Measurements from ENCODE around the gene RIIAD1. TPM values are rescaled to one million over a fixed set of nuclear protein-coding genes. Genes with fewer than 3 reads are reported as not detected.
"Not testable (repeated sequence)": the region's sequence is repeated elsewhere in the genome, so short reads cannot be mapped to it uniquely, and the experiment has no call there.

RIIAD1 gene, protein sequence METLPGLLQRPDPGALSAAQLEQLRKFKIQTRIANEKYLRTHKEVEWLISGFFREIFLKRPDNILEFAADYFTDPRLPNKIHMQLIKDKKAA
- total RNA-seq: not detected

DNA sequence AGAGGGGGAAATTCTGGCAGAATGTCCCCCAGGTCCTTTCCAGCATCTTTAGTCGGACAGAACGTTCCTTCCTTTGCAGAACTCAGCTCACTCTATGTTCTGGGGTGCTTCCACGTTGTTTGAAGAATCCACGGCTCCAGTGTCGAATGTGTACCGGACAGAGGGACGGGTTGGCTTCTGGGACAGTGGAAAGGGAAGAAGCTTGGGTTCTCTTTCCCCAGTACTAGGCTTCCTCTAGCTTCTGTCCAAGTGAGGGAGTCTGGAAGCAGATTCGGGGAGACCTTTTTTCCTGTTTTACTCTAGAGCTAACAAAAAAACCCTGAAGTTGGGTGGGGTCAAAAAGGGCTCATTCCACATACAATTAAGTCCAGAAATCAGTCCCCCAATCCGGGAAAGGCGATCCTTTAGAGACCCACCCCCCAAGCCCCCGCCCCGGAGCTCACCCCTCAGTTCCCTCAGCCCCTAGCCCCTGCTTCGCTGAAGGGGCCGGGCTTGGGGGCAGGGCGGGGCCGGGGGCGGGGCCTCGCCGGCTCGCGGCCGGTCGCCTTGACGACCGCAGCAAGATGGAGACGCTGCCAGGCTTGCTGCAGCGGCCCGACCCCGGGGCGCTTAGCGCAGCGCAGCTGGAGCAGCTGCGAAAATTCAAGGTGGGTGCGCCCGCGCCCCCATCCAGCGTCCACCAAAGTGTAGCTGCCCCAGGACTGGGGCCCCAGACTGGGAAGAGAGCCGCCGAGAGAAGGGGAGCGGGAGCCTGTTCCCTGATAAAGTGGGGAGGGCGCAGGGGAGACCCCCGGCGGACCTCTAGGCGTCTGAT lies at the start of gene RIIAD1:
Gene RIIAD1 (plus strand): TSS at position 549 of the 814 bp plus-strand sequence. CDS start 15 bp downstream, at position 564.
- TF ChIP-seq POLR2A (IDR thresholded peaks at IDR 0.05): no peak
- TF ChIP-seq, protein P1, sequence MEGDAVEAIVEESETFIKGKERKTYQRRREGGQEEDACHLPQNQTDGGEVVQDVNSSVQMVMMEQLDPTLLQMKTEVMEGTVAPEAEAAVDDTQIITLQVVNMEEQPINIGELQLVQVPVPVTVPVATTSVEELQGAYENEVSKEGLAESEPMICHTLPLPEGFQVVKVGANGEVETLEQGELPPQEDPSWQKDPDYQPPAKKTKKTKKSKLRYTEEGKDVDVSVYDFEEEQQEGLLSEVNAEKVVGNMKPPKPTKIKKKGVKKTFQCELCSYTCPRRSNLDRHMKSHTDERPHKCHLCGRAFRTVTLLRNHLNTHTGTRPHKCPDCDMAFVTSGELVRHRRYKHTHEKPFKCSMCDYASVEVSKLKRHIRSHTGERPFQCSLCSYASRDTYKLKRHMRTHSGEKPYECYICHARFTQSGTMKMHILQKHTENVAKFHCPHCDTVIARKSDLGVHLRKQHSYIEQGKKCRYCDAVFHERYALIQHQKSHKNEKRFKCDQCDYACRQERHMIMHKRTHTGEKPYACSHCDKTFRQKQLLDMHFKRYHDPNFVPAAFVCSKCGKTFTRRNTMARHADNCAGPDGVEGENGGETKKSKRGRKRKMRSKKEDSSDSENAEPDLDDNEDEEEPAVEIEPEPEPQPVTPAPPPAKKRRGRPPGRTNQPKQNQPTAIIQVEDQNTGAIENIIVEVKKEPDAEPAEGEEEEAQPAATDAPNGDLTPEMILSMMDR (IDR thresholded peaks at IDR 0.05): no peak
- Histone ChIP-seq H3K4me3 (replicated peaks in 1 of 3) (peak within 1 kb of the TSS in 1 of 3 donors; percentile 25), H3K27me3 (peaks cover 7% of the 10 kb centered on the region), H3K36me3 (no peaks in the 10 kb centered on the region), H3K4me1 (peaks cover 6 to 29% of the 10 kb centered on the region in 2 donors), H3K27ac (peak within 1 kb of the TSS in 1 of 3 donors; percentile 15), H3K9me3 (no peaks in the 10 kb centered on the region)
- no peak for DNase-seq
- 14 to 28% methylated on average over 10 to 19 of the region's 44 CpGs for WGBS, 2 donors
- intact Hi-C loops (cut with DNase I): no loop called here

GRCh38 chr1:151673407-151673806 lies 47.9 kb upstream of the RIIAD1 start:
- no peaks in the 10 kb centered on the region for H3K9me3 ChIP-seq
- H3K27ac ChIP-seq: no peak overlapping the region
- no peaks in the 10 kb centered on the region for H3K27me3 ChIP-seq
- H3K4me3 ChIP-seq (replicated peaks in 1 of 3): no peak overlapping the region
- WGBS, 2 donors: 85 to 87% methylated on average over 1 of the region's 1 CpG
- no peak for DNase-seq
- TF ChIP-seq POLR2A (IDR thresholded peaks at IDR 0.05): no peak
- TF ChIP-seq, protein P1 (IDR thresholded peaks at IDR 0.05): no peak
- intact Hi-C loops (cut with DNase I): no loop called here
- H3K4me1 ChIP-seq: no peaks in the 10 kb centered on the region
- H3K36me3 ChIP-seq: no peaks in the 10 kb centered on the region

DNA sequence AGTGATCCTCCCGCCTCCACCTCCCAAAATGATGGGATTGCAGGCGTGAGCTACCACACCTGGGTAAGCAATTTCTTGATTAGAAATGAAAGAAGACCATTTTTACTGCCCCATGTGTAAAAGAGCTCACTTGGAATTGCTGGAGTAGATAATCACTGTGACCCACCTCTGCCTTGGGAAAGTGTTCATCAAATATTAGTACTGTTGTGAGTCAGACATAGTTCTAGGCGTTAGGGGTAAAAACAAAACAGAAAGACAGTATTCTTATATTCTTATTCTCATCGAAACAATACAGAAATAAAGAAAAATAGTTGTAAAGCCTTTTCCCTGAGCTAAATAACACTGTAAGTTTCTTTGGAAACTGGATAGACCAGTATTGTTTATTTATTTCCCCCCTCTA lies 40.9 kb upstream of the RIIAD1 start:
- intact Hi-C loops (cut with DNase I): no loop called here
- DNase-seq: no peak
- 72 to 93% methylated on average over 4 of the region's 4 CpGs for WGBS, 2 donors
- Histone ChIP-seq H3K36me3 (no peaks in the 10 kb centered on the region), H3K27ac (no peak overlapping the region), H3K4me3 (replicated peaks in 1 of 3) (no peak overlapping the region), H3K4me1 (no peaks in the 10 kb centered on the region), H3K9me3 (no peaks in the 10 kb centered on the region), H3K27me3 (no peaks in the 10 kb centered on the region)
- TF ChIP-seq POLR2A (IDR thresholded peaks at IDR 0.05): no peak
- TF ChIP-seq, protein P1 (IDR thresholded peaks at IDR 0.05): no peak

GRCh38 chr1:151680826-151681225 lies 40.5 kb upstream of the RIIAD1 start:
- Histone ChIP-seq H3K9me3 (no peaks in the 10 kb centered on the region), H3K4me3 (replicated peaks in 1 of 3) (no peak overlapping the region), H3K4me1 (no peaks in the 10 kb centered on the region), H3K27ac (no peak overlapping the region), H3K36me3 (no peaks in the 10 kb centered on the region), H3K27me3 (no peaks in the 10 kb centered on the region)
- intact Hi-C loops (cut with DNase I): no loop called here
- TF ChIP-seq POLR2A (IDR thresholded peaks at IDR 0.05): no peak
- TF ChIP-seq, protein P1 (IDR thresholded peaks at IDR 0.05): no peak
- WGBS, 2 donors: 69 to 75% methylated on average over 3 of the region's 3 CpGs
- DNase-seq: no peak

DNA sequence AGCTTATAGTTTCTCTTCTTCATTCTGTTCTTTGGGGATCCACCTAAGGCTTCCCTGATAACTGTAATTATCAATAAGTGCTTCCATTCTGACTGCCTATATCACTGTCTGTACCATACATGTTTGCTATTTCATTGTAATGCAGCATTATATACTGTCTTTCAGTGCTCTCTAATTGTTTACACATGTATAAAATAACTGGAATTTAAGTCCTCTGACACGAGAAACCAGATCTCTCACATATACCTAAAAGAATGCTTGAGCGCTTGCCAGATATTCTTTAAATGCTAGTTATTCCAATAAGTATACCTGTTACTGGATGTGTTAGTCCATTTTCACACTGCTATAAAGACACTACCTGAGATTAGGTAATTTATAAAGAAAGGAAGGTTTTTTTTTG lies 39.4 kb upstream of the RIIAD1 start:
- intact Hi-C loops (cut with DNase I): no loop called here
- 93 to 97% methylated on average over 2 of the region's 2 CpGs for whole genome bisulfite sequencing, 2 donors

GRCh38 chr1:151682901-151683300 lies 38.4 kb upstream of the RIIAD1 start:
- H3K36me3 ChIP-seq; H3K4me3 ChIP-seq (replicated peaks in 1 of 3); H3K9me3 ChIP-seq; H3K4me1 ChIP-seq; intact Hi-C loops (cut with DNase I); DNase-seq; H3K27me3 ChIP-seq; H3K27ac ChIP-seq: not testable (repeated sequence)
- 94 to 96% methylated on average over 7 of the region's 7 CpGs for WGBS, 2 donors

More for the DNA sequence above, 39.4 kb upstream of the RIIAD1 start:
- DNase-seq: no peak
- TF ChIP-seq, protein P1 (IDR thresholded peaks at IDR 0.05): no peak
- no peak for TF ChIP-seq POLR2A (IDR thresholded peaks at IDR 0.05)
- Histone ChIP-seq H3K36me3 (no peaks in the 10 kb centered on the region), H3K27ac (no peak overlapping the region), H3K4me3 (replicated peaks in 1 of 3) (no peak overlapping the region), H3K4me1 (peaks cover 0 to 1% of the 10 kb centered on the region in 2 donors), H3K27me3 (no peaks in the 10 kb centered on the region), H3K9me3 (no peaks in the 10 kb centered on the region)

Measured in thyroid gland (tissue), 4 donors.